ENCODE measurements around the gene UBE2D1.
A peak's percentile ranks its signal among the peaks of the same experiment; 100 is the strongest.

UBE2D1 gene

DNA sequence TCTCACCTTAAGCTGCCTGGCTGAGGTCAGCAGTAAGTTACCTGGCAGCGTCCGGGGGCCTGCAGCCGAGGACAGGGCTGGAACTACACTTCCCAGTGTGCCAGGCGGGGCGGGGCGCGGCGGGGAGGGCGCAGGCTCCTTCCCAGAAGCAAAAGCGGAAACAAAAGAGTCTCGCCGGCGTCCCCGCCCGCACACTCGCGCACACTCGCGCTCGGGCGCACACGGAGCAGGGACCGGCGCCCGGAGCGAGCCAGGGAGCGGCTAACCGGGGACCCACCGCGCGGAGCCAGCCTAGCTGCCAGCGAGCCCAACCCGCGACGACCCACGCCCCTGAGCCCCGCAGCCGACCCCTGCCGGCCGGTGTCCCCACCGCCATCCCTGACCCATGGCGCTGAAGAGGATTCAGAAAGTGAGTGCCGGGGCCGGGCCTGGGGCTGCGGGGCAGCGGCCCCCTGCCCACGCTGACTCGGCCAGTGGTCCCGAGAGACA is at the start of gene UBE2D1:
TSS of gene UBE2D1 (plus strand) at position 190 of the 489 bp plus-strand sequence. CDS start at position 386, 196 bp downstream.
- DNase-seq (ENCODE audit: low spot score) = peak; percentile 94

DNA sequence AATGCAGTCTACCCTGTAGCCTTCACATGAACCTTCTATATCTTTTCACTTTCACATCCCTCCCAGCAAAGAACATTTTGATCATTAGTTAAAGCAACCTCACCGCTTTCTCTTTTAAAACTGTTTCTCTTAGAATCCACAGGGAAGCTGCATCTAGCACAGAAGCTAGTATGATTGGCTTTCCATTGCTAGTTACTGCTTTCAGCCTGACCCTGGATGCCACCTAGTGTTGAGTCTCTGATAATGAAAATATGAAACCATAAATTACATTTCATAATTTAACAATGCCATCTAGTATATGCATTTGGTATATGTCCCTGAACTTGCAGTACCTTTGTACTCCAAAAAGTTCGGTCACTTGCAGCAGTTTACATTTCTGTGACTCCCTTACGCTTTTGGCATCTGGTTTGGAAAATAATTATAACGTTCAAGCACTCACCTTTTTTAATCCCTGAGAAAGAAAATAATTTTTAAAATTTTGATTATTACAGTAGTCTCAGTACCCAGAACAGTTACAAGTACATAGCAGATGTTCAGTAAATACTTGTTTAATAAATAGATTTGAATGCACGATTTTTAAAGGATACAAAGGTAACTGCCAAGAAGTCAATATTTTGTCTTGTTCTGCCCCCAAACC is 43.1 kb upstream of the UBE2D1 start:
- peak; percentile 66 for DNase-seq (ENCODE audit: low spot score)

- DNase-seq (ENCODE audit: low spot score) = no peak
Observed at GRCh38 chr10:58293989-58294388, 40.8 kb upstream of the UBE2D1 start.

DNA sequence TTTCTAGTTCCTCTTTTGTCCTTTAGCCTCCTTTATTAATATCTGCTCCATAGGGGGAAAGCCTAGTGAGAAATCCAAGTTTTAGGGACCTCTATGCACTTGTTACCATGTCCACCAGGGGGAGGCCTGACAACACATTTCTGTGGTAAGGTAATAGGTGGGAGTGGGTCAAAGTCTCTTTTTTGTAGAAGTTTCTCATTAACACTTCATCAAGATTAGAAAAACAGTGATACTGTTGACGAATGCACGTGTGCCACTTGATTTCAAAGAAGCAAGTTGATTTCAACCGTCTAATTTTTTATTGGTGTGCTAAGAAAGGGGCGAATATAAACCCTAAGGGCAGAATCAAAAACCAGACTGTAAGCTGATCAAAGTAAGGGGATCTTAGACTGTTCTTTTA is 35.2 kb upstream of the UBE2D1 start:
- DNase-seq (ENCODE audit: low spot score) = peak; percentile 70

DNA sequence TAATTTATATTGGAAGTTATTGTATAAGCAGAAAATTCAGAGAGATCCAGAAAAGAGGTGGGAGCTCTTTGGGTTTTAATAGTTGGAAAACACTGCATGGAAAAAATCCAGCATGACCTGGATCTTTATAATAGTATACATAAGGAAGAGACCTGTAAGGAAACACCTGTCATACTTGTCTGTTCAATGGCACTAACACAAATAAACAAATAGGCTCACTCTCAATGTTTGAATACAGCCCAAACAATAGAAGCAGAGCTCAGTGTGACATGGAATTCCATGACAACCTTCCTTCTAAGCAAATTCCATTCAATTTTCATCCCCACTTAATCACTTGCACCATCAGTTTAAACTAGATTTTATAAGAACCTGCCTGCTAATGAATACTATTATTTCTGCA is 34.1 kb upstream of the UBE2D1 start:
- DNase-seq (ENCODE audit: low spot score) = no peak

DNA sequence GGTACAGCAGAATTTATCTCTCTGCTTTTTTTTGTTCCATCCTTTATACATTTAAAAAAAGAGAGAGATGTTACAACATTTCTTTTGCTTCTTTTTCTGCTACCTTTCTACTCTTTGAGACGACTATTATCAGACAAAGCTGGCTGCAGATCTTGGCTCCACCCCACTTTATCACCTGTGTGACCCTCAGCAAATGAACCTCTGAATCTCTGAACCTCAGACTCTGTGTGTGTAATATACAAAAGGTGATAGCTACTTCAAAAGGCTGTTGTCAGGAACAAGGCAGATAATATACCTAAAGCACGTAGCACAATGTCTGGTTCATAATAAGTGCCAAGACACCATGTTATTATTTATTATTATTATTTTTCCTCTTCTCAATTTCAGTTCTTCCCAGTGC is 32.6 kb upstream of the UBE2D1 start:
- DNase-seq (ENCODE audit: low spot score) = no peak

DNA sequence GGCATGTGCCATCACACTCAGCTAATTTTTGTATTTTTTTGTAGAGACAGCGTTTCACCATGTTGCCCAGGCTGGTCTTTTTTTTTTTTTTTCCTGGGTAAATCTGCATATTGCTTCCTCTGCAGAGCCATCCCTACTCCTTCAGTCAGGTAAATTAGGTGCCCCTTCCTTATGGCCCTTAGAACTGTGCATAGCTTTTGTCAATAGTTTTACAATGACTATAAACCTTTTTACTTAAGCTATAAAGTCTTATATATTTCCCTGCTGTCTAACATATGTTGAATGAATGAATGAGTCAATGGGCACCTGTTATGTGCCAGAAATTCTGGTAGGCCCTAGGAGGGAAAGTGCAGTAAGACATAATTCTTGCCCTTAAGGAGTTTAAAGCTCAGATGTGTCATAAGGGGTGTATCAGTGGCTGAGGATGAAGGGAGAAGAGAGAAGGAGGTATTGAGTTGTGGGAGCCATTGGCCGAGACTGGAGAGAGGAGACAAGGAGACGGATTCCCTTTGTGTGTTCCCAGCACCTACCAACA is 30.6 kb upstream of the UBE2D1 start:
- DNase-seq (ENCODE audit: low spot score) = no peak

- DNase-seq (ENCODE audit: low spot score) = no peak
Observed at GRCh38 chr10:58305821-58306220, 29.0 kb upstream of the UBE2D1 start.

DNA sequence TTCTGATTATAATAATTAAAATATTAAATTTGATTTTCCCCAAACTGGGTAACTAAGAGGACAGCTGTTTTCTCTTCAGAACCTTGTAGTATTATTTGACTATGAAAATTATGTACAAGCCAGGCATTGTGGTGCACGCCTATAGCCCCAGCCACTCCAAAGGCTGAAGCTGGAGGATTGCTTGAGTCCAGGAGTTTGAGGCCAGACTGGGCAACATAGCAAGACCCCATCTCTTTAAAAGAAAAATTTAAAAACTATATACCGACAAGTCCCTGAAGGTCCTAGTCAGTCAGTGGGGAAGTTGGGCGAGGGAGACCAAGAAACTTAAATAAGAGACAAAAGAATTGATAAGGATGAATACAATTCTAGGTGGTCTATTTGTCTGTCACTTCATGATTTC is 27.1 kb upstream of the UBE2D1 start:
- no peak for DNase-seq (ENCODE audit: low spot score)

DNA sequence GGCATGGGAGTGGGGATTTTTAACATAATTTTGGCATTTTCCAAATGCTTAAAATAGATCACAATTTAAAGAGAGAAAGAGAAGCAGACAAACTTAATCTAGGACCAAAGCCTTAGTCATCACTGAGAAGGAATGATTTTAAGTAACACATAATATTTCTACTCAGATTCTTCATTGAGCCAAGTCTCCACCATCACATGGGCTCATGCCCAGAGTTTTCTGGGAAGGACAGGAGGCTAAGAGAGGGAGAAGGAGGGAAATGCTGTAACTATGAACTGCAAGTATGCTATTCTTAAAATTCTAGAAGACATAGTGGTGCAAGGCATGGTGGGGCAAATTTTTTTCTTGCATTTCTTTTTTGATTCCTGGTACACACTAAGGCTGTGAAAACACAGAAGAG is 23.8 kb upstream of the UBE2D1 start:
- peak; percentile 13 for DNase-seq (ENCODE audit: low spot score)

DNA sequence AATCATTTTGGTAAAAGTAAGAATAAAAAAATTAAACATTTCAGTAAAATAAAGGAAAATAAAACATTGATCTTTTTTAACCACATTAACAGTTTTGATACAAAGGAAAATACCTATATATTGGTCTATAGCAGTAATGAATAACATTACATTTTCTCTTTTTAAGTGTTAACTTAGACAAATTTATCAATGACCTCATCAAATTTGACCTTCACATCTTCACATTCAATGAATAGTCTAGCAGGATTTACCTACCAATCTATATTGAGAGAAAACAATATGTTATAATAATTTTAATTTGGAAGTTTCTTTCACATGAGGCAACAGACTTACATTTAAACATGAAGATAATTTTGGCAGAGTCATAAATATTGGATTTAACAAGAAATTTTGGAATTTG is 17.9 kb upstream of the UBE2D1 start:
- no peak for DNase-seq (ENCODE audit: low spot score)

DNA sequence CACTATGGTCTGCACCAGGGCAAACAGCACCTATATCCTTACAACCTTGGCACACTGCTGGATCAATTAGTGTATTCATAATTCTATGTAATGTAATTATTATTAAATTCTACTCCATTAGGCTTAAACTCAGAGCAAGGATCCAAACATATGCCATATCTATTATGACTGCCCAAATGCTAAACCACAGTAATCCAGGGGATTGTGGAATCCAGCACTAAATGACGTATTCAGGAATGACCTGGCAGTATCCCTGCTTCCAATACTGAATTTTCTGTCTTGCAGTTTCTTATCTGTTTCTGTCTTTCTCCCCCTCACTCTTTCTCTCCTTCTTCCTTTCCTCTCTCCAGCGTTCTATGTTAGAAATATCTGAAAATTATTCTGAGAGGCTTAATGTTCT is 16.5 kb upstream of the UBE2D1 start:
- DNase-seq (ENCODE audit: low spot score) = no peak

- DNase-seq (ENCODE audit: low spot score) = no peak
Observed at GRCh38 chr10:58319599-58319998, 15.2 kb upstream of the UBE2D1 start.

- DNase-seq (ENCODE audit: low spot score) = no peak
Observed at GRCh38 chr10:58320351-58321049, 14.3 kb upstream of the UBE2D1 start.

DNA sequence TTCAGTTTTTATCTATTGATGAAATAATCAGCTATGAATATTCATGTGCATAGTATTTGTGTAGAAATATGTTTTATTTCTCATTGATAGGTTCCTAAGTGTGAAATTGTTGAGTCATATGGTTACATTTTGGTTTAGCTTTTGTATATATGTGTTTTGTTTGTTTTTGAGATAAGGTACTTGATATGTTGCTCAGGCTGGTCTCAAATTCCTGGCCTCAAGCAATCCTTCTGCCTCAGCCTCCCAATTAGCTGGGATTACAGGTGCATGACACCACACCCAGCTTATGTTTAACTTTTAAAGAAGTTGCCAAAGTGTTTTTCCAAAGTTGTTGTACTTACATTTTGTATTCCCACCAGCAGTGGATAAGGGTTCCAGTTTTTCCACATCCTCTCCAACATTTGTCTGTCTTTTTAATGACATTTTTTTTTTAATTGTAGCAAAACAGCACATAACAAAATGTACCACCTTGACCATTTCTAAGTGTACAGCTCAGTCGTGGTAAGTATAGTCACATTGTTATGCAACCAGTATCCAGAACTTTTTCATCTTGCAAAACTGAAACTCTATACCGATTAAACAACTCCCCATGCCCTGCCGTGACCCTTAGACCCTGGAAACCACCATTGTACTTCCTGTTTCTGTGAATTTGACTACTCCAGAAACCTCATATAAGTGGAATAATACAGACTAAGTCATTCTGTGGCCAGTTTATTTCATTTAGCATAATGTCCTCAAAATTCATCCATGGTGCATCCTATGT is 12.6 kb upstream of the UBE2D1 start:
- DNase-seq (ENCODE audit: low spot score) = no peak

DNA sequence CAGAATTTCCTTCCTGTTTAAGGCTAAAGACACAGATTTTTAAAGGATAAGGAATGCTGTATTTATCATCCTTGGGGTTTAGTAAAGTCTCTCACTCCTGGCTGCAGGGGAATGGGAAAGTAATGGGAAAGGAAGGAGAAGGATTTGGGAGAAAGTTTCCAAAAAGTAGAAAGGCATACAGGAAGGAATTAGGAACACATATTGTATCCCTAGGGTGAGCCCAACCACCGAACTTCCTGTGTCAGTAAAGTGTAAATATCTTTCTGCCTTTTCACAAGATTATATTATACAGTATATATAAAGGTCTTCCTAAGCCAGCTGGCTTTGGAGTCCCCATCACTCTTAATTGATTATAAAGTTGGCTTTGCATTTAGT is 12.0 kb upstream of the UBE2D1 start:
- DNase-seq (ENCODE audit: low spot score) = no peak

DNA sequence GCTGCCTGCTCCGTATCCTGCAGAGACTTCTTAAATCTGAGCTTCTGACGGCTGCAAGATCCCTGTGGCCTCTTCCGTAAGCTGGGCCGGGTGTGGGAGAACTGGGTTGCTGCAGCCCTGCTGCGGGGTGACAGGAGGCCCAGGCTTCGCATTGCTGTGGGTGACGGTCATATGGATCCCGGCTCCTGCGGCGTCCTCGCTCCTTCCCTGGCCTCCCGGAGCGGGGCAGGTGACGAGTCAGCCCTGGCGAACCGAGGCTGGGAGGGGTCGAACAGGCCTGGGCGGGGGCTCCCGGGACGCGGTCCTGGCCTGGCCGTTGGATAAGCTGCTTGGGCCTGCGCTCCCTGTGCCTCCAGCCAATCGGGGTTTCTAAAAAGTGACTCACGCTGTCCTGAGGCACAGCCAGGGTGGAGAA is 7.8 kb upstream of the UBE2D1 start:
- peak; percentile 79 for DNase-seq (ENCODE audit: low spot score)

- DNase-seq (ENCODE audit: low spot score) = no peak
Observed at GRCh38 chr10:58328233-58328632, 6.6 kb upstream of the UBE2D1 start.

DNA sequence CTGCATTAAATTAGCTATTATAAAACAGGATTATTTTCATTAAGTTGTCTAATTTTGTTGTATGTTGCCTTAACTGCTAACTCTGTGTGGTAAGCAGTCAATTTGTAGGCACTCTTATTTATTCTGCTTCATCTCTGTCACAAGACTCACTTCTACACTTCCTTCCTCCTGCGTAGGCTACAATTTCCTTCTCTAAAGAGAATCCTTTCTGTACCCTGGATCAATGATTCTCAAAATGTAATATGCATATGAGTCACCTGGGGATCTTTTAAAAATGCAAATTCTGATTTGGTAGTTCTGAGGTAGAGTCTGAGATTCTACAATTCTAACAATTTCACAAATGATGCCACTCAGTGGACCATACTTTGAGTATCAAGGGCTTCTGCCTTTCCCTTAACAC is 4.4 kb upstream of the UBE2D1 start:
- DNase-seq (ENCODE audit: low spot score) = no peak

DNA sequence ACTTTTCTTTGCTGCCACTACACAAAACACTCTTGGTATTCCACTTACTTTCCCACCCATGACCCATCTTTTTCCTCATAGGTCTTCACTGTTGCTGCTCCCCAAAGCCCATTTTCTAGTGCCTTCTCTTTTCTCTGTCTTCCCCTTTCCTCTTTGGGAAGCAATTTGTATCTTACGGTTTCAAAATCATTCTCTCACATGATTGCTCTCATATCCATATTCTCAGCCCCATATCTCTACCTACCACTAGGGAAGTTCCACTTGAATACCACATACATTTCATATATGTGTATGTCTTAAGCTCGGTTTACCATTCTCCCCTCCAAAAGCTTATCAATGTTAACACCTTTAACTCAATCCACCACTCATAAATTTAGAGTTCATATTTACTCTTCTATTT is 3.2 kb upstream of the UBE2D1 start:
- DNase-seq (ENCODE audit: low spot score) = no peak

DNA sequence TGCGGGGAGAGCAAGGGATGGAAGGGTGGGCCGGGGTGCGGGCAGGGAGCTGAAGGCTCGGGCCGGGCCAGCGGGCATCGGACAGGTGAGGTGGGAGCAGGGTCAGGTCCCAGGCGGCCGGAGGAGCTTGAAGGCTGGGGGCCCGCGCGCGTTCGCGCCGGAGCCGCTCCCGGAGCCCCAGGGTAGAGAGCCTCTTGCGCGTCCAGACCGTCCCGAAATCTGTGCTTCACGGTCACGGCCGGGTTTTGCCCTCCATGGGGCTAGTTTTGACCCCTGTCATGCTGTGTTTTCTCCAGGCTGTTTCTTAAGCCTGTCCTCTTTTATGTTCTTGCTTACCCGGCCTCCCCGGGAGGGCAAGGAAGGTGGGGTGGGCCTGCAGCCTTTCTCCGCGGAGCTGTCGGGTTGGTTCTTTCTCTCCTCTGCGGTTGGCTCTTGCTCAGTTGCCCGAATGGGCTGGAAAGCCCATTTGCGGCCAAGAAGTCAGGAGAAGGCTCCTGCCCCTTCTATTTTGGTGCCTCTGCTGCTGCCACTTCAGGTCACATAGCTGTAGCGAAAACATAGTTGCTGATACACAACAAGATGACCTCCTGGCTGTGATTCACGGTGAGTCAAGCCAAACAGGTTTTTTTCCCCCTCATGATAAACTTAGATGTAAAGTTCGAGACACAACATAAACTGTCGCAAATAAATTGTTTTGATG is 650 bp downstream of the UBE2D1 start:
- DNase-seq (ENCODE audit: low spot score) = peak; percentile 53

DNA sequence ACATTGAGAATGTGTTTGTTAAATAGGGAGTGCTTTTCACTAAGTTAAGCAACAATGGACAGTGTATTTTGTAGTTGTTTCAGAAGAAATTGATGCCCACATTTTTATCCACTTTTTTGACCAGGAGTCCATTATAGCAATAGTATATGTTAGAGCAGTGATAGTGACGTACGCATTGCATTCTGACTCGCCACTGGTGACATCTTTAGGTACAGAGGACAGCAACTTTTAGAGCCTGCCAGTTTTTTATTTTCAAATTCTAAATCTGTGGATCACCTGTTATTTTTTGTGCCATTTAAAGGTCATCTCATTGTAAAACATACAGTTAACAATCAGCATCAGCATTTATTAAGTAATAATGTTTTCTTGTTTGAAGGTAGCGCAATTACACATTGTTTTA is 1.4 kb downstream of the UBE2D1 start:
- DNase-seq (ENCODE audit: low spot score) = no peak
